Panc1 (cell line): ENCODE results near the gene TNFRSF14. TPM values are rescaled to one million over a fixed set of nuclear protein-coding genes. Genes with fewer than 3 reads are reported as not detected.
A peak's percentile ranks its signal among the peaks of the same experiment; 100 is the strongest.

Experiments used
- ATAC-seq: fragments of 200-7000 bp; cut with Tn5 transposase; 2 replicates; pipeline ENCODE4 v1.9.1; 2020; ENCODE audit warnings: mild to moderate bottlenecking, moderate library complexity
- BruUV-seq: library from RNA; stranded (reverse); fragments of 400-500 nt; replicated peaks from 2 replicates; lab custom pipeline; 2021; lab: Mats Ljungman, UMichigan
- CTCF ChIA-PET: fragments of 300-600 bp; sonication (Branson Sonifier 250); formaldehyde crosslinking; loops from one replicate; lab custom pipeline; 2022; ENCODE audit warnings: antibody characterized with exemption; lab: Charles Lee
- POLR2A ChIA-PET: fragments of 300-600 bp; sonication (Branson Sonifier 250); formaldehyde crosslinking; loops from one replicate; lab custom pipeline; 2022; ENCODE audit warnings: antibody characterized with exemption; lab: Charles Lee
- DNase-seq: peaks from one replicate; pipeline ENCODE4 v3.0.0-alpha.2; 2010; ENCODE audit warnings: low read depth, low spot score
- H3K27ac ChIP-seq: 2 replicates; pipeline ENCODE4 v1.5.1; 2011; ENCODE audit warnings: mild to moderate bottlenecking, low read length, inconsistent platforms
- H3K27me3 ChIP-seq: fragments of 200-500 bp; sonication (Bioruptor generic); 2 replicates; pipeline ENCODE4 v1.6.0; 2014; ENCODE audit warnings: low read length, inconsistent platforms; ENCODE audit not compliant: control insufficient read depth, insufficient read depth
- H3K36me3 ChIP-seq: fragments of 200-500 bp; sonication (Bioruptor generic); 2 replicates; pipeline ENCODE4 v1.5.1; 2014; ENCODE audit warnings: inconsistent platforms, mild to moderate bottlenecking, low read length, moderate library complexity; ENCODE audit not compliant: control insufficient read depth, insufficient read depth
- H3K4me1 ChIP-seq: 2 replicates; pipeline ENCODE4 v1.5.1; 2011; ENCODE audit warnings: inconsistent platforms, mild to moderate bottlenecking, low read length, moderate library complexity; ENCODE audit not compliant: control insufficient read depth, insufficient read depth
- H3K4me3 ChIP-seq, 2 experiments: 2 replicates each; pipeline ENCODE4 v1.5.1; 2011 to 2012; ENCODE audit warnings: low read depth in 2 of 2, low read length in 2 of 2, mild to moderate bottlenecking in 2 of 2, inconsistent platforms in 1 of 2, moderate library complexity in 1 of 2
- H3K9me3 ChIP-seq: fragments of 200-500 bp; sonication (Bioruptor generic); 2 replicates; pipeline ENCODE4 v1.5.1; 2014; ENCODE audit warnings: low read depth, mild to moderate bottlenecking, inconsistent platforms, low read length, moderate library complexity; ENCODE audit not compliant: control insufficient read depth, insufficient read depth
- CTCF ChIP-seq: fragments of 450-650 bp; IDR thresholded peaks from 2 replicates; pipeline ENCODE4 v1.5.1; 2017; ENCODE audit warnings: mild to moderate bottlenecking
- POLR2AphosphoS5 ChIP-seq: IDR thresholded peaks from 2 replicates; pipeline ENCODE4 v1.6.1; 2012; ENCODE audit warnings: mild to moderate bottlenecking, low read depth, low read length, moderate library complexity
- REST ChIP-seq, 2 experiments: IDR thresholded peaks; 2 replicates each; pipeline ENCODE4 v1.6.1; 2011 to 2012; ENCODE audit warnings: low read depth in 2 of 2, control low read depth in 1 of 2, low read length in 1 of 2, mild to moderate bottlenecking in 1 of 2, moderate library complexity in 1 of 2; ENCODE audit not compliant: insufficient read depth in 1 of 2
- SIN3A ChIP-seq: IDR thresholded peaks from 2 replicates; pipeline ENCODE4 v1.6.1; 2012; ENCODE audit warnings: low read depth, mild to moderate bottlenecking, low read length, moderate library complexity, borderline replicate concordance; ENCODE audit not compliant: insufficient read depth
- TCF7L2 ChIP-seq: IDR thresholded peaks from 2 replicates; pipeline ENCODE4 v1.6.1; 2011; ENCODE audit warnings: mild to moderate bottlenecking, low read depth, low read length, inconsistent platforms
- in situ Hi-C: cut with HindIII; loops from 2 replicates; pipeline ENCODE4 v1.10.0; 2016; ENCODE audit warnings: low sequenced_read_pairs, low pct_unique_long_range_greater_than_20kb
- intact Hi-C: fragments of 100-400 bp; cut with micrococcal nuclease; formaldehyde crosslinking; loops from one replicate; pipeline ENCODE4 v1.10.0; 2022; ENCODE audit not compliant: unreplicated experiment
- total RNA-seq: library from RNA; stranded (reverse); gene quantifications from one replicate; pipeline ENCODE4 v1.2.1, GENCODE V29; 2021; ENCODE audit not compliant: unreplicated experiment

Gene TNFRSF14
- total RNA-seq, 1 experiment from 2014 or later: 20.1 TPM

GRCh38 chr1:2534687-2535441 lies 21.3 kb upstream of the TNFRSF14 start:
- H3K27me3 ChIP-seq: no peaks in the 10 kb centered on the region
- ChIA-PET POLR2A (no interaction called here), CTCF (interaction anchor here (0.6 kb wide), 1 partner anchor 9 kb away, joined by 3 read pairs; no protein-coding TSS in a partner anchor)
- BruUV-seq: no TSS peak
- H3K27ac ChIP-seq: no peak overlapping the region
- intact Hi-C loops (no loop called here), in situ Hi-C loops (no loop called here)
- no peaks in the 10 kb centered on the region for H3K9me3 ChIP-seq
- ATAC-seq (peak; percentile 65), DNase-seq (no peak)
- TF ChIP-seq POLR2AphosphoS5 (no peak), REST (IDR thresholded peaks at IDR 0.05; ENCODE audit: insufficient read depth in 1 of 2, low read depth in 2 of 2, low read length in 1 of 2) (no peak), TCF7L2 (no peak), CTCF (no peak), SIN3A (no peak)
- H3K4me3 ChIP-seq: no peak overlapping the region
- H3K36me3 ChIP-seq: no peaks in the 10 kb centered on the region
- H3K4me1 ChIP-seq: peaks cover 45% of the 10 kb centered on the region

DNA sequence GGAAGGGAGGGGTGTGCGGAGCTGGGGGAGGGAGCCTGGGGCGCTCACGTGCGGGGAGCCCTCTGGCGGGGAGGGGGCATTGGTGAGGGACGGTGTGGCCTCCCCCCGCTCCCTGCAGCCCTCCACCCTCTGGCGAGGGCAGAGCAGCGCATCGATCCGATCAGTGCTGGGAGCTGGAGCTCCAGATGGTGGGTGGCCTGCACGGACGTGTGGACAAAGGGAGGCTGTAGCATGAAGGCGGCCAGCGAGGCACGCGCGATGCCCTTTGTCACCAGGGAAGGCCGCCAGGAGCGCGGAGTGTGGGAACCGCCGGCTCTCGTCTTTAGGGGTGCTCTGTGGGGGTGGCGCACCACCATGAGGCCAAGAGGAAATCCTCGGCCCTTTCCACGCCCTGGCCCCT lies 20.7 kb upstream of the TNFRSF14 start:
- TF ChIP-seq TCF7L2: no peak
- peak; percentile 11; the same call in 1 of the 2 replicates for TF ChIP-seq CTCF
- Histone ChIP-seq H3K4me1 (peaks cover 45% of the 10 kb centered on the region), H3K4me3 (no peak overlapping the region), H3K36me3 (no peaks in the 10 kb centered on the region), H3K9me3 (no peaks in the 10 kb centered on the region), H3K27me3 (no peaks in the 10 kb centered on the region), H3K27ac (0 out of 2 replicates have a peak overlapping the region, but pooled peaks have one; percentile 4)
- CTCF ChIA-PET: no interaction called here
- no peak for ATAC-seq
- intact Hi-C loops: no loop called here
- POLR2A ChIA-PET: no interaction called here
- no TSS peak for BruUV-seq
- no peak for DNase-seq
- in situ Hi-C loops: no loop called here
